Liver (tissue), 9 donors: Measurements from ENCODE around the gene BSPRY. TPM values are rescaled to one million over a fixed set of nuclear protein-coding genes. Genes with fewer than 3 reads are reported as not detected.

Source experiments
- DNase-seq: peaks from one replicate; pipeline ENCODE4 v3.0.0-alpha.2; 2017; ENCODE audit warnings: low spot score
- H3K27ac ChIP-seq, 2 donors: one replicate each; pipeline ENCODE4 v1.7.0; 2013; ENCODE audit warnings: inconsistent platforms in 2 of 2, low read length in 2 of 2, control low read depth in 1 of 2, low read depth in 1 of 2, mild to moderate bottlenecking in 1 of 2
- H3K27me3 ChIP-seq, 4 donors: one replicate each; pipeline versions ENCODE4 v1.6.1 to v1.7.0; 2013; ENCODE audit warnings: low read length in 3 of 4, inconsistent platforms in 1 of 4, mild to moderate bottlenecking in 1 of 4, moderate library complexity in 1 of 4; ENCODE audit not compliant: control insufficient read depth in 4 of 4, insufficient read depth in 4 of 4
- H3K36me3 ChIP-seq, 4 donors: one replicate each; pipeline versions ENCODE4 v1.6.1 to v1.7.0; 2013; ENCODE audit warnings: low read length in 3 of 4, mild to moderate bottlenecking in 3 of 4, low read depth in 1 of 4, moderate library complexity in 1 of 4; ENCODE audit not compliant: control insufficient read depth in 4 of 4, insufficient read depth in 3 of 4
- H3K4me1 ChIP-seq, 4 donors: one replicate each; pipeline versions ENCODE4 v1.6.1 to v1.7.0; 2013; ENCODE audit warnings: low read length in 3 of 4, mild to moderate bottlenecking in 3 of 4, moderate library complexity in 1 of 4; ENCODE audit not compliant: control insufficient read depth in 4 of 4, insufficient read depth in 4 of 4
- H3K4me3 ChIP-seq, 3 donors: one replicate each; pipeline versions ENCODE4 v1.6.1 to v1.7.0; 2013; ENCODE audit warnings: low read length in 3 of 3, control low read depth in 1 of 3, low read depth in 1 of 3, mild to moderate bottlenecking in 1 of 3
- H3K9ac ChIP-seq, 2 donors: one replicate each; pipeline ENCODE4 v1.7.0; 2013; ENCODE audit warnings: low read length in 2 of 2, mild to moderate bottlenecking in 2 of 2, moderate library complexity in 2 of 2, control low read depth in 1 of 2, low read depth in 1 of 2
- H3K9me3 ChIP-seq, 4 donors: one replicate each; pipeline versions ENCODE4 v1.6.1 to v1.7.0; 2013; ENCODE audit warnings: low read length in 3 of 4; ENCODE audit not compliant: control insufficient read depth in 4 of 4
- ATF3 ChIP-seq: IDR thresholded peaks from 2 replicates; pipeline ENCODE4 v1.6.1; 2016; ENCODE audit warnings: antibody characterized with exemption
- CTCF ChIP-seq: fragments of 150-350 bp; IDR thresholded peaks from 2 replicates; pipeline ENCODE4 v1.5.1; 2017; ENCODE audit warnings: improper control_type of control experiment, low read depth, low read length; ENCODE audit not compliant: missing input control
- EGR1 ChIP-seq, 2 donors: IDR thresholded peaks; 2 replicates each; pipeline ENCODE4 v1.6.1; 2016 to 2018; ENCODE audit warnings: antibody characterized with exemption in 2 of 2, low read depth in 2 of 2
- FOXA1 ChIP-seq: IDR thresholded peaks from 2 replicates; pipeline ENCODE4 v1.6.1; 2016; ENCODE audit warnings: antibody characterized with exemption
- FOXA2 ChIP-seq: IDR thresholded peaks from 2 replicates; pipeline ENCODE4 v1.6.1; 2016; ENCODE audit warnings: antibody characterized with exemption
- GABPA ChIP-seq, 2 donors: IDR thresholded peaks in 1 of 2; conservative IDR thresholded peaks in 1 of 2; 2 replicates each; pipeline ENCODE4 v1.6.1; 2016; ENCODE audit warnings: antibody characterized with exemption in 2 of 2, mild to moderate bottlenecking in 1 of 2, moderate library complexity in 1 of 2
- JUND ChIP-seq, 2 donors: IDR thresholded peaks; 2 replicates each; pipeline ENCODE4 v1.6.1; 2016; ENCODE audit warnings: antibody characterized with exemption in 2 of 2
- MAX ChIP-seq: IDR thresholded peaks from 2 replicates; pipeline ENCODE4 v1.6.1; 2016; ENCODE audit warnings: antibody characterized with exemption
- NR2F2 ChIP-seq: IDR thresholded peaks from 2 replicates; pipeline ENCODE4 v1.6.1; 2016; ENCODE audit warnings: antibody characterized with exemption
- RAD21 ChIP-seq, 2 donors: IDR thresholded peaks; 2 replicates each; pipeline ENCODE4 v1.6.1; 2016; ENCODE audit warnings: antibody characterized with exemption in 2 of 2, mild to moderate bottlenecking in 2 of 2
- REST ChIP-seq: IDR thresholded peaks from 2 replicates; pipeline ENCODE4 v1.6.1; 2016; ENCODE audit warnings: antibody characterized with exemption, mild to moderate bottlenecking
- TAF1 ChIP-seq: conservative IDR thresholded peaks from 2 replicates; pipeline ENCODE4 v1.6.1; 2016; ENCODE audit warnings: antibody characterized with exemption, mild to moderate bottlenecking
- YY1 ChIP-seq: IDR thresholded peaks from 2 replicates; pipeline ENCODE4 v1.6.1; 2016; ENCODE audit warnings: antibody characterized with exemption, mild to moderate bottlenecking
- WGBS: extraction: QIAGEN DNeasy Blood & Tissue Kit; methylation state at CpG from one replicate; pipeline ENCODE4 v1.1.7; 2013; 5-methylcytosine and 5-hydroxymethylcytosine counted together
- polyA plus RNA-seq, 2 donors: library from polyadenylated mRNA; stranded (reverse) in 1 of 2; unstranded in 1 of 2; fragments of 200-250 nt in 1 of 2; fragments of >200 nt in 1 of 2; fragmentation: Nextera tagmentation in 1 of 2; extraction: Ambion mirVana in 1 of 2; gene quantifications; one replicate each; pipeline versions ENCODE4 v1.2.1 to v1.2.3, GENCODE V29; 2013 to 2015
- total RNA-seq, 2 donors: library from RNA; depleted of rRNA; stranded (reverse); fragments of >200 nt; gene quantifications; one replicate each; pipeline ENCODE4 v1.2.3, GENCODE V29; 2014
- donor health status: healthy.
- donor health status: healthy.
- donor health status: healthy.
- donor health status: healthy.
- donor health status: healthy.

BSPRY gene
- total and polyA plus RNA-seq, 4 donors: 0.31 to 2.3 (median 0.65) TPM

GRCh38 chr9:113317777-113318176, 31.6 kb upstream of the BSPRY start:
- H3K4me3 ChIP-seq: no peak overlapping the region
- H3K9ac ChIP-seq: no peak overlapping the region
- no peaks in the 10 kb centered on the region for H3K4me1 ChIP-seq
- H3K27me3 ChIP-seq: no peaks in the 10 kb centered on the region
- WGBS: 66% methylated on average over 2 of the region's 2 CpGs
- peaks cover 0 to 7% (median 2%) of the 10 kb centered on the region in 4 donors for H3K36me3 ChIP-seq
- H3K27ac ChIP-seq: no peak overlapping the region
- TF ChIP-seq FOXA1: no peak
- peak; percentile 6 for TF ChIP-seq CTCF
- no peak for TF ChIP-seq GABPA (IDR thresholded peaks at IDR 0.05 in 1 of 2, conservative IDR thresholded peaks at IDR 0.05 in 1 of 2)
- no peak for TF ChIP-seq JUND (IDR thresholded peaks at IDR 0.05)
- TF ChIP-seq RAD21 (IDR thresholded peaks at IDR 0.05): peak in 1 of 2 donors; percentile 47
- no peak for TF ChIP-seq REST
- TF ChIP-seq YY1: no peak
- TF ChIP-seq EGR1 (IDR thresholded peaks at IDR 0.05; ENCODE audit: low read depth in 2 of 2): no peak
- DNase-seq: no peak
- no peaks in the 10 kb centered on the region for H3K9me3 ChIP-seq

- 91% methylated on average over 2 of the region's 2 CpGs for WGBS
- Histone ChIP-seq H3K27me3 (no peaks in the 10 kb centered on the region), H3K9me3 (no peaks in the 10 kb centered on the region), H3K4me3 (no peak overlapping the region), H3K36me3 (peaks cover 0 to 7% (median 2%) of the 10 kb centered on the region in 4 donors), H3K4me1 (no peaks in the 10 kb centered on the region), H3K9ac (no peak overlapping the region), H3K27ac (no peak overlapping the region)
- no peak for DNase-seq
- TF ChIP-seq NR2F2: no peak
- no peak for TF ChIP-seq CTCF
- no peak for TF ChIP-seq TAF1
- no peak for TF ChIP-seq FOXA2
- no peak for TF ChIP-seq ATF3
- TF ChIP-seq MAX: no peak
Observed at GRCh38 chr9:113319054-113319453, 30.3 kb upstream of the BSPRY start.
